ENCODE results near the gene ZNF892. TPM values are rescaled to one million over a fixed set of nuclear protein-coding genes. Genes with fewer than 3 reads are reported as not detected.

ZNF892 gene
- total RNA-seq, 1 donor from 2014 or later, result 21.1 TPM

DNA sequence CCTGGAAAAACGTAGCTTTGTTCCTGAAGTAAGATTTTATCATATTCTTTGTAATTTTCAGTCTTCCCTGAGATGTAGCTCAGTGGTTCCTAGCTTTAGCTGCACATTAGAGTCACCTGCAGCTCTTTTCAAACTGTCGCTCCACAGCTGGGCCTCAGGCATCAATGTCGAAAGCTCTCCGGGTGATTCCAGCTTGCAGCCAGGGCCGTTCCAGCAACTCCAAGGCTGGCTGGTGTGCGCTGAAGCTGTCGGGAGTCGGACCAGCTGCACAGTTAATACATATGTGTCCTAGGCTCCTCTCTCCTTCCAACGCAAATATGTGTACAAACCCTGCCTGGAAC, 42.3 kb upstream of the ZNF892 start:
- H3K9me3 Mint-ChIP-seq (ENCODE audit: unreplicated experiment), result peaks cover 11% of the 10 kb centered on the region
- H3K4me3 Mint-ChIP-seq (ENCODE audit: unreplicated experiment), result peak overlapping the region; percentile 100
- no peak for DNase-seq
- H3K27ac Mint-ChIP-seq (ENCODE audit: unreplicated experiment), result peak overlapping the region; percentile 98
- H3K4me1 Mint-ChIP-seq (ENCODE audit: low read depth, unreplicated experiment), result peaks cover 2% of the 10 kb centered on the region
- peaks cover 10% of the 10 kb centered on the region for H3K27me3 Mint-ChIP-seq (ENCODE audit: unreplicated experiment)
- TF ChIP-seq, protein P1, sequence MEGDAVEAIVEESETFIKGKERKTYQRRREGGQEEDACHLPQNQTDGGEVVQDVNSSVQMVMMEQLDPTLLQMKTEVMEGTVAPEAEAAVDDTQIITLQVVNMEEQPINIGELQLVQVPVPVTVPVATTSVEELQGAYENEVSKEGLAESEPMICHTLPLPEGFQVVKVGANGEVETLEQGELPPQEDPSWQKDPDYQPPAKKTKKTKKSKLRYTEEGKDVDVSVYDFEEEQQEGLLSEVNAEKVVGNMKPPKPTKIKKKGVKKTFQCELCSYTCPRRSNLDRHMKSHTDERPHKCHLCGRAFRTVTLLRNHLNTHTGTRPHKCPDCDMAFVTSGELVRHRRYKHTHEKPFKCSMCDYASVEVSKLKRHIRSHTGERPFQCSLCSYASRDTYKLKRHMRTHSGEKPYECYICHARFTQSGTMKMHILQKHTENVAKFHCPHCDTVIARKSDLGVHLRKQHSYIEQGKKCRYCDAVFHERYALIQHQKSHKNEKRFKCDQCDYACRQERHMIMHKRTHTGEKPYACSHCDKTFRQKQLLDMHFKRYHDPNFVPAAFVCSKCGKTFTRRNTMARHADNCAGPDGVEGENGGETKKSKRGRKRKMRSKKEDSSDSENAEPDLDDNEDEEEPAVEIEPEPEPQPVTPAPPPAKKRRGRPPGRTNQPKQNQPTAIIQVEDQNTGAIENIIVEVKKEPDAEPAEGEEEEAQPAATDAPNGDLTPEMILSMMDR (IDR thresholded peaks at IDR 0.05; ENCODE audit: partially characterized antibody, unreplicated experiment), result no peak
- H3K36me3 Mint-ChIP-seq (ENCODE audit: unreplicated experiment), result no peaks in the 10 kb centered on the region

DNA sequence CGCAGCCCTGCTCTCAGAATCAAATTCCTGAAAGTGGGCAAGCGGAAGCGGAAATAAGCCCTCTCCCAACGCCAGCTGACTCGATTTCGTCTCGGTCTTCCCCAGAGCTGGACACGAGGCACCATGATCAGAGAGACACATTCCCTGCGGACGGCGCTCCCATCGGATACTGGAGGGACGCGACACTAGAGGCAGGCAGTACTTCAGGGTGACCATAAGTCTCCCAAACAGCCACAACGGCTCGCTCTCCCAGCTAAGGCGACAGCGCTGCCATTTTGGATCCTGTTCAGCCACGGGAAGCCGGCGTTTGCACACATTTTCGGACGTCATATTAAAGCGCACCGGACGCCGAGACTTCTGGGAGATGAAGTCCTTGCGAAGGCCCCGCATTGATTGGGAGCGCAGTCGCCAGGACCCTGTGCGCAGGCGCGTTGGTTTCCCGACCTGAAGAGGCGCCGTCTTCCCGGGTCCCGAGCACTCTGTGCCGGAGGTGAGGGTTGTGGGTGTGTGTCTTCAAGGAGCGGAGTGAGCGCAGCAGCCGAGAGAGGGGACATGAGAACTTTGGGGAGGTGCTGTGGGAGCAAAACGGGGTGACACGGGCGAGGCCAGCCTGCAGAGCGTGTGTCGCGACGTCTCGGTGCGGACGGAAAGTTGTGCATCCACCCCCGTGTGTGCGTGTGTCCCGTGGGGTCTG, 41.8 kb upstream of the ZNF892 start, which contains the start of gene ZNF2:
ZNF2 (plus strand) TSS at position 439 of the 694 bp plus-strand sequence. CDS start 10,418 bp downstream, outside the sequence.
- peaks cover 7% of the 10 kb centered on the region for H3K27me3 Mint-ChIP-seq (ENCODE audit: unreplicated experiment)
- no peaks in the 10 kb centered on the region for H3K36me3 Mint-ChIP-seq (ENCODE audit: unreplicated experiment)
- peaks cover 8% of the 10 kb centered on the region for H3K9me3 Mint-ChIP-seq (ENCODE audit: unreplicated experiment)
- H3K4me3 Mint-ChIP-seq (ENCODE audit: unreplicated experiment), result peak within 1 kb of the TSS; percentile 100
- H3K27ac Mint-ChIP-seq (ENCODE audit: unreplicated experiment), result peak within 1 kb of the TSS; percentile 98
- H3K4me1 Mint-ChIP-seq (ENCODE audit: low read depth, unreplicated experiment), result peaks cover 2% of the 10 kb centered on the region
- TF ChIP-seq, protein P1 (IDR thresholded peaks at IDR 0.05; ENCODE audit: partially characterized antibody, unreplicated experiment), result no peak
- DNase-seq, result peak; percentile 99

DNA sequence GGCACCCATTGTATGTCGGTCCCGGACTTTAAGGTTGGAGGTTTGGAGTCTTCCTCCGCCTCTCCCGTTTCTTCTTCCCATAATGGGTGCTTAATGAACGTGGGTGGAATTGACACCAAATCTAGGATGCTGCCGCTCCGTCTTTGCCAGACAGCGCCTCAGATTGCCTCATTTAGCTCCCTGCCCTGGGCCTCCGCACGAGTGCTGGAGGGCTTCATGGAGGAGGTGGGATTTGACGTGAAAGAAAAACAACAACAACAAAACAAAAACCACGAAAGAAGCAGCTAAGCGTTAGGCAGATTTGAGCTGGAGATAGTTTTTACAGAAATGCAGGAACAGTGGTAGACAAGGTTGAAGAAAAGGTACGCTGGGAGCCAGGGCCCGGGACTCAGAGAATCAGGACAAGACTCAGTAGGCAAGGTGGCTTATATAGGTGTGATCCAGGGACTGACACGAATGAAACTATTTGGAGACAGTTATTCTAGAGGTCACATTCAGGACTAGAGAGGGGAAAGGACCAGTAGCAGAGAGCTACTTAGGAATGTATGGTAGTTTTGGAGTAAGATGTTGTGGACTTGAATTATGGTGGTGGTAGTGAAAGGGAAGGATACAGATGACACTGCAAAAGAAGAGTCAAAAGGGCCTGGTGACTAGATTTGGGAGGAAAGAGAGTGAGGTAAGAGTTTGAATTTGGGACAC, 41.1 kb upstream of the ZNF892 start:
- no peak for DNase-seq
- H3K36me3 Mint-ChIP-seq (ENCODE audit: unreplicated experiment), result no peaks in the 10 kb centered on the region
- H3K4me3 Mint-ChIP-seq (ENCODE audit: unreplicated experiment), result peak overlapping the region; percentile 100
- peaks cover 7% of the 10 kb centered on the region for H3K27me3 Mint-ChIP-seq (ENCODE audit: unreplicated experiment)
- TF ChIP-seq, protein P1 (IDR thresholded peaks at IDR 0.05; ENCODE audit: partially characterized antibody, unreplicated experiment), result no peak
- H3K27ac Mint-ChIP-seq (ENCODE audit: unreplicated experiment), result peak overlapping the region; percentile 98
- peaks cover 8% of the 10 kb centered on the region for H3K9me3 Mint-ChIP-seq (ENCODE audit: unreplicated experiment)
- peaks cover 2% of the 10 kb centered on the region for H3K4me1 Mint-ChIP-seq (ENCODE audit: low read depth, unreplicated experiment)

DNA sequence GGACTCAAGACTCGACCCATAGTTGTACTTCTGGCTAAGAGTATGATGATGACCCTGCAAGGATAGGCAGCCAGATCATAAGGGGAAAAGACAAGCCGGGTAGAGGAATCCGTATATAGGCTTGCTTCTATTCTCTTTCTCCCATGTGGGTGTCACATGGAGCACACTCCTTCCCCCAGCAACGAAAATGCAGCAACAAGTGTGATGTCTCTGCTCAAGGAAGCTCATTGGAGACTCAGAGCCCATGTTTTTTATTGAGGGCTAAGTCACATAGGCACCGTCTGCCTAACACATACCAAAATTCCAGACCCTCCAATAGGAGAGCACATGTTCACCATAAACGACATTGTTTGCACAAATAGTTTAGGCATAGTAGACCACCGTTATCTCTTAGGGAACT, 35.4 kb upstream of the ZNF892 start:
- TF ChIP-seq, protein P1 (IDR thresholded peaks at IDR 0.05; ENCODE audit: partially characterized antibody, unreplicated experiment), result no peak
- Mint-ChIP-seq H3K4me1 (ENCODE audit: low read depth, unreplicated experiment) (no peaks in the 10 kb centered on the region), H3K9me3 (ENCODE audit: unreplicated experiment) (no peaks in the 10 kb centered on the region), H3K27ac (ENCODE audit: unreplicated experiment) (no peak overlapping the region), H3K27me3 (ENCODE audit: unreplicated experiment) (no peaks in the 10 kb centered on the region), H3K36me3 (ENCODE audit: unreplicated experiment) (no peaks in the 10 kb centered on the region), H3K4me3 (ENCODE audit: unreplicated experiment) (no peak overlapping the region)
- no peak for DNase-seq

DNA sequence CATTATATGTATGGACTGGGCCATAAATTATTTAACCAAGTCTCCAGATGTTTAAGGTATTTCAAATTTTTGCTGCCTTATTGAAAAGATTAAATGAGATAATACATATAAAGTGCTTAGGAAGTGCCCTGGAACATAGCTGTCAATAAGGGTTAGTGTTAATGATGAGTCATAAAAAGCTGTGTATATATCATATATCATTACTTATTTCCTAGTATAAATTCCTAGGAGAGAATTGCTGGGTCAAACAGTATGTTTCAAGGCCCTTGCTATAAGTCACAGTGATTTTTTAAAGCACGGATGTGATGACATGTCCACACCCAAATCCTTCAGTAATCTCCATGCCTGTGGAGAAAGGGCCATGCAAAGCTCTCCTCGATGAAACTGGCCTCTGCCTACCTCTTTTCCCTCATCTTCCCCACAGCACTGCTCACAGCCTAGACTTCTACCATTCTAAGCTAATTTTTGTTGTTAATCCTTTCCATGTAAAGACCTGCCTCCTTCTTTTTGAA, 33.2 kb upstream of the ZNF892 start:
- Mint-ChIP-seq H3K27ac (ENCODE audit: unreplicated experiment) (no peak overlapping the region), H3K4me3 (ENCODE audit: unreplicated experiment) (no peak overlapping the region), H3K9me3 (ENCODE audit: unreplicated experiment) (peaks cover 2% of the 10 kb centered on the region), H3K27me3 (ENCODE audit: unreplicated experiment) (peaks cover 4% of the 10 kb centered on the region), H3K4me1 (ENCODE audit: low read depth, unreplicated experiment) (peaks cover 2% of the 10 kb centered on the region), H3K36me3 (ENCODE audit: unreplicated experiment) (peaks cover 7% of the 10 kb centered on the region)
- TF ChIP-seq, protein P1 (IDR thresholded peaks at IDR 0.05; ENCODE audit: partially characterized antibody, unreplicated experiment), result no peak
- DNase-seq, result no peak

Data from glutamatergic neuron (in vitro differentiated cells).